IPS DF 19.7 (cell line): ENCODE results near the gene IL16.

ENCODE experiments used
- DNase-seq: peaks from one replicate; pipeline ENCODE4 v3.0.0-alpha.2; 2013; ENCODE audit warnings: low read depth, low spot score

The IL16 gene

DNA sequence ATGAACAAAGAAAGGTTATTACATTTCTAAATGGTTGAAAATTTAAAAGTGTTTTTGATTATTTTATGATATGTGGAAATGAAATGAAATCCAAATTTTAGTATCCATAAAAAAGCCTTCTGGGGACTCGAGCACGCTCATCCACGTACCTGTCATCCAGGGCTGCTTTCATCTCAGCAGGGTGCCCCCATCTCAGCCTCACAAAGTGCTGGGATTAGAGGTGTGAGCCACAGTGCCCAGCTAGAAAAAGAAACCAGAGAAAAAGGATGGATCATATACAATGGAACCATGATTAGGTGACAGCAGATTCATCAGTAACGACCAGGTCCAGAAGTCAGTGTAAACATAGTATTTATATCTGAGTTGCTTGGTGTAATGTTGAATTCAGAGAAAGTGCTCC is 77.6 kb downstream of the IL16 start:
- DNase-seq, result no peak

DNA sequence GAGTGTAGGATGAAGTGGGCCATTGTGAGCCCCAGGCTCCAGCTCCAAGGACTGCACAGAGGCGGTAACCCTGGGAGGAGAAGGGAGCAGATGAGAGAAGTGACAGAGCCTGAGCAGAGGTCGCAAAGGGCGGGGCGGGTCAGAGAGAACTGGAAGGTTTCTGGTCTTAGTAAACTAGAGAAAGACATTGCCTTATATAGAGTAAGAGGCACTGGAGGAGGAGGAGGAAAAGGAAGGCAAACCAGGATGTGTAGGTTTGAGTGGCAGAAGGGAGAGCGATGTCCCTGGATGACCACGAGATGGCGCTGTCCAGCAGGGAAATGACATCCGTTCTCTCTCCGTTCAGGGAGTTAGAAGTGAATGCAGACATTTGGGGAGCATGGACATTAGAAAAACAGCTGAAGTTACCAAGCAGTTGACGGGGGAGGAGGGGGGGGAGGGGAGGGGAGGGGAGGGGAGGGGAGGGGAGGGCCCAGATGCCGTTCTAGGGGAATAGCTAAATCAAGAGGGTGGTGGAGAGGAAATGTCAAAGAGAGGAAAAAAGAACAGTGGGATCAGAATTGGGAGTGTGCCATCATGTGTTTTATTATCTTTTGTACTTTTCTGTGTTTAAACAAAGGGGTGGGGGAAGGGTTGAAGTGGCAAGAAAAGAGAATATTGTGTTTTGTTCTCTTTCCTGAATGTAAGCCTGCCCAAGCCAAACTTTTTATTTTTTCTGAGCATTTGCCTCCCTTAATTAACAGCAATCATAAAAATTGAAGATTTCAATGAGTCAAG is 78.4 kb downstream of the IL16 start:
- peak; percentile 88 for DNase-seq

DNA sequence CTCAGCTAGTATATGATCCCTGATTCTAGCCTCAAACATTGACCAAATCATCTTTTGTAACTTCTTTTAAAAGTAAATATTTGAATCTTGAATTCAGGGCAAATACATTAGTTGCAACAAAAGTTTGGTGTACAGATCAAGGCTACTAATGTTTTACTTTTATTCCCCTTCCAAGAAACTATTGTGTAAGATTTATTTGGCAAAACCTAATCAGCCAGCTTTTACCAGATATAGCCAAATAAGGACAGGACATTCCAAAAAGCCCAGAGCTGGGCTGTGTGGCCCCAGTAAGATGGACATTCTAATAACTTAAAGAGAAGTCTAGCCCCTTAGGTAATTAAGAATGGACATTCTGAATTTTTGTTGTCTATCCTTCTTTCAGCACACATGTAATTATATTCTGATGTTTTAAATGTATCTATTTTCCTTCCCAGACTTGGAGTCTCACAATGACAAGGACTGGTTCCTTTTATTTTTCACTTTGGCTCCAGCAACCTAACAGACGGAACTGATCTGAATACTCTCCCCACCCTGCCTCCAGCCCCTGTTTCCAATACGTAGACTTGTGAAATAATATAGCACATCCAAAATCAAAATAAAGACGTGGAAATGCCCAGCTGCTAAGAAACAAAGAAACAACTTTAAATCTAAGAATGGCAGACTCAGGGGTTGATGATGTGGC is 79.2 kb downstream of the IL16 start:
- DNase-seq, result no peak

DNA sequence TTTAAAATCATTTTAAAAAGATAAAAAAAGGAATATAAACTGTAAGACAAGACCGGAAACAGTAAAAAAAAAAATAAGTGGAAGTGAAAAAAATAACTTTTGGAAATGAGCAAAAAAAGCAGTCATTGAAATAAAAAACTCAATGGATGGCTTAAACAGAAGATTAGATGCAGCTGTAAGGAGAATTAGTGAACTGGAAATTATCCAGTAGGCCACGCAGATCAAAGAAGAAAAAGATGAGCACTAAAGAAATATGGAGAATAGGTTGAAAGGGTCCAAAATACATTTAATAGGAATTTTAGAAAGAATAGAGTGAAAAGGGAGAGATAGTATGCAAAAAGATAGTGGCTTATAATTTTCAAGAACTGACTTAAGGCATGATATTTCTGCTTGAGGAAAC is 80.3 kb downstream of the IL16 start:
- no peak for DNase-seq

DNA sequence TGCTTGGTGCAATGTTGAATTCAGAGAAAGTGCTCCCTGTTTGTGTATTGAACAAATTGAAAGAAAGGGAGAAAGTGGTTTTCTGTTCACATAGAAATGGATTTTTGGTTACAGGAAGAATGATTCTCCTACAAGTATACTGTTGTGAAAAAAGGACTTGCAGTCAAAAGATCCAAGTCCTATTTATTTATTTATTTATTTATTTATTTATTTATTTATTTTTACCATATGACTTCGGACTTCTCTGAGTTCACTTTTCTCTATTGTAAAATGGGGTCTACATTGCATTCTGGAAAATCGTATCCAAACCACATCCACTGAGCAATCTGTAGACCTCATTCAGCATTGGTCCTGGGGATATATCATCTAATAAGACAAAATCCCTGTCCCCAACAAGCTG is 81.2 kb downstream of the IL16 start:
- DNase-seq, result no peak

DNA sequence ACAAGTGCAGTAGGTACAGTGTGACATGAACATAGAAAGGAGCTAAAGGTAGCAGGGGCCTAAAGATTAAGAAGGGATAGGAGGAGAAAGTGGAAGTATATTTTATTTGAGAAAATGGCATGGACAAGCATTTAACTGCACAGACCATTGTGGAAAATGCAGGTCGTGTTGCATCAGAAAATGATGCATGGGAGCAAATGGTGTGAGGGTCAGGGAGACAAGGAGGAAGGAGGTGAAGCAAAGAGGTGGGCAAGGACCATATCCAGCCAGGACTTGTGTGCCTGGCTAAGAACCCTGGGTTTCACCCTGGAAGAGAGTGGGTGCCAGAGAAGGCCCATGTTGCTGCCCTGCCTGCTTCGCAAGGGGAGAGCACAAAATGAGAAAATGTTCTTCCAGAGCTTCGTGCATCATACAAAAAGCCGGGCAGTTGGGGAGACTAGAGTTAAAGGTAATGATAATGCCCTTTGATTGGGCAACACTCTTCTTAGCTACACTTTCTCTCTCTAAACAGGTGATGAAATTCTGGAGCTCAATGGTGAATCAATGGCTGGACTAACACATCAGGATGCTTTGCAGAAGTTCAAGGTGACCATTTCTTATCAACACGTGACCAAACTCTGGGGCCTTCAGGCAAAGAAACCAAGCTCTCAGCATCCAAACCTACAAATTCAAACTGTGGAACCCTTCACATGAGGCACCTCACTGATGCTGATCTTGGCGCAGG is 81.8 kb downstream of the IL16 start:
- DNase-seq, result no peak

DNA sequence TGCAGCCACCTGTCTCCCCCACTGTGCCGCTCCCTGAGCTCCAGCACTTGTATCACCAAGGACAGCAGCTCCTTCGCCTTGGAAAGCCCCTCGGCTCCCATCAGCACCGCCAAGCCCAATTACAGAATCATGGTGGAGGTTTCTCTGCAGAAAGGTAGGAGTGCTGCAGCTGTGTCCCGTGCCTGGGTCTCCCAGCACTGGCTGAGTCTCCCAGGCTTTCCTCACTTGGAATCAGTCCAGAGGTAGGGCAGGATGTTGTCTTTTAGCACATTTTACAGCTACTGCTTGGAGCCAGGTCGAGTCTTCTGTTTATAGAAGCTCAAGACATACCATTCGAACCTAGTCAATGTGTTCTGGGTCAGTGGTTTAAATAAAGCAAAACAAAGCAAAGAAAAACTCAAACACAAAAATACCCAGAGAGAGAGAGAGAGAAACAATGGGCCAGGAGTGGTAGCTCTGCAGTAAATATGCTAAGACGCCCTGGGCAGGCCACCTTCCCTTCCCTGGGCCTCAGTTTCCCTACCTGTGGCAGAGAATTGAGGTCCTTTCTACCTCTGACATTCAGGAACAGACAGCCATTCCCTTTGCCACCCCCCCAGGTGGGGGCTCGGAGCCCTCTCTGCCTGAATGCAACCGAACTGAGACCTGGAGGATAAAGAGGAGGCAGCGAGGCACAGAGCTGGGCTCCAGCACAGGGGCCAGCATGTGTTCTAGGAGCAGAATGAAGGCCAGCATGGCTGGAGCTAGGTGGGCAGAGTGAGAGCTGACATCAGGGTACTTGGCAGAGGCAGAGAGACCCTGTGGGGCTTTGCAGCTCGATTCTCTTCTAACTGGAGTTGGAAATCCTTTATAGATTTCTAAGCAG is 83.2 kb downstream of the IL16 start:
- DNase-seq, result no peak

DNA sequence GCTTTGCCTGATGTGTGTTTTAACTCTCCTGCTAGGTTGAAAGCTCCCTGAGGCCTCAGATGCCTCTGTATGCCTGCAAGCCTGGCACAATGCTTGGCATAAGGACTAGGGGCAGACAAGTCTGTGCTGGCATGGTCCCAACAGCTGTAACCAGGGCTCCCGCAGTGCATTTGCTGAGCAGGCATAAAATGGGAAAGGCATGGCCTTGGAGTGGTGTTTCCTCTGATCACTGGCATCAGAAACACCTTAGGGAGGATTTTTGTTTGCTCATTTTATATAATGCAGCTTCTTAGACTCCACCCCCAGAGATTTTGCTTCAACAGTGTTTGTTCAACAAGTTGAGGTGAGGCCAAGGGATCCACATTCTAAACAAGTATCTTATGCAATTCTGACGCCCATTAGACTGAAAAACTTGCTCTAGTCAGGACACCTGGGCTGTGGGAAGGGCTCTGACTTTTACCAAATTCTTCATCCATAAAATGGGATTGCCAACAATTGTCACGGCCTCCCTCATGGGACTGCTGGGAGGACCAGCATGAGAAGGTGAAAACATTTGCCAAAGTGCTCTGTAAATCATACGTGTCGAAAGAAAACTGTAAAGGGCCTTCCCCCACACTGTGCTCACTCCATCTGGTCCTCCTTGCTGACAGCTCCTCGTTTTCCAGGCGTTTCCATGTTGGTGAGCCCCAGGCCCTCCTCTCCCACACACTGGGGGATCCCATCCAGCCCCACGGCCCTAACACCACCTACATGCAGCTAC is 84.2 kb downstream of the IL16 start:
- no peak for DNase-seq

DNA sequence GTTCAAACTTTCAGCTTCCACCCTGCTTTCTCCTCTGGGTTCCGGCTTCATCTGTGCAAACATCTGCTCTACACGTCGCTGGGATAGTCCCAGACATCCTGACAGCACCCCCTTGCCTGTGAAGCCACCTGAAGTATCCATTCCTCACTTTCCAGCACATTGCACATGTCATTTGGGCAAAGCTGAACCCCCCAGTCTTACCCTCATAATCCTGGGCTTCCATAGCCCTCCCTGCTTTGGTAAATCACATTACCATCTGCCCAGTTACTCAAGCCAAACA is 84.7 kb downstream of the IL16 start:
- no peak for DNase-seq

DNA sequence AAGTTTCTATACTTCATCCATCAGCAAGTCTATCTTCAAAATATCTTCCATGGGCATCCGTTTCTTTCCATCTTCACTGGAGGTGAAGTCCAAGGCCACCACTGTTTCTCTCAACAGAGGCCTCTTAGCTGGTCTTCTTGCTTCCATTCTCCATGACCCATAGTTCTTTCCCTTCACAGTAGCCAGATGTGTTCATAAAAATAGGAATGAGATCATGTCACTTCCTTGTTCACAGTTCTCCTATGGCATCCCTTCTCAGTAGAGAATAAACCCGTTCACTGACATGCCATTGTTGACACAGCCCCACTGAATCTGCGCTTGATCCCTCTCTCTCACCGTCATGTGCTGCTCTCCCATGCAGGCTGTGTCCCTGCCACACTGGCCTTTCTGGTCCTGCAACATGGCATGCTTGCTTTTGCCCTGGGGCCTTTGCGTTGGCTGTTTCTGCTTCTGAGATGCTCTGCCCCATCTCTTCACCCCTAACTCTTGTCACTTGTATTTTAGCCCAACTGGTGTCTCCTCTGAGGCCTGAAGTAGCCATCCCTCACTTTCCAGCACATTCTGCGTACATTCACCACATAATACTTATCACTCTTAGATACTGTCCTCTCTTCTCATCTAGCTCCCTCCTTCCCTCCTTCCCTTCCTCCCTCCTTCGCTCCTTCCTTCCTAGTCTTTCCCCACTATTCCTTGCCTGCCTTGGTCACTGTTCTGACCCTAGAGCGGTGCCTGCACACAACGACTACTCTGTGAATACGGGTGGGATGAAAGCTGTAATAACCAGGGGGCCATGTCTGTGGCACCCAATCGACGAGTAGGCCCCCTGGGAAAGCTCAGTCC is 85.3 kb downstream of the IL16 start:
- DNase-seq, result no peak

DNA sequence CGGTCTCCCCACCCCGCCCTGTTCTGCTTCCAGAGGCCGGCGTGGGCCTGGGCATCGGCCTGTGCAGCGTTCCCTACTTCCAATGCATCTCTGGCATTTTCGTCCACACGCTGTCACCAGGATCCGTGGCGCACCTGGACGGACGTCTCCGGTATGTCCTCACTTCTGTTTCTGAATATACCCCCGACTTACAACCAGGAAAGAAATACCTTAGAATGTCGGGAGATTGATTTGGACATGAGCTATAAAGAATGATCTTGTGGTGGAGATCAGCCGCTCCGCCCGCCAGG is 85.9 kb downstream of the IL16 start:
- no peak for DNase-seq

DNA sequence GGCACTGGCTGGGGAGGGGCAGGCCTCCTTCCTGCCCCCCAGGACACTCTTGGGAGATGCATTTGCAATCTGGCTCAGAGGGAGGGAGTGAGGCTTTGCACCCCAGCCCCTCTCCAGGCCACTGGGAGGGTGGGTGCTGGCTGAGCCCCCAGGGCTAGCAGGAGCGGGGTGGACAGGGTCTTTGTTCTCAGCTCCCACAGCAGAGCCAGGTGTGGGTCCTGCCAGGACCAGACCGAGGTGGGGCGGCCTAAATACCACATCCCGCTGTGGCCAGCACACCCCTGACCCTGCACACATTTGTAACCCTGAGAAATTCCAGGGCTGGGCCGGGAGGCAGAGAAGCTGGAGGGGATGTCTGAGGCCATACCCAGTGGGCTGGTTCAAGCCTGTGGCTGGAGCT is 86.2 kb downstream of the IL16 start:
- DNase-seq, result no peak

DNA sequence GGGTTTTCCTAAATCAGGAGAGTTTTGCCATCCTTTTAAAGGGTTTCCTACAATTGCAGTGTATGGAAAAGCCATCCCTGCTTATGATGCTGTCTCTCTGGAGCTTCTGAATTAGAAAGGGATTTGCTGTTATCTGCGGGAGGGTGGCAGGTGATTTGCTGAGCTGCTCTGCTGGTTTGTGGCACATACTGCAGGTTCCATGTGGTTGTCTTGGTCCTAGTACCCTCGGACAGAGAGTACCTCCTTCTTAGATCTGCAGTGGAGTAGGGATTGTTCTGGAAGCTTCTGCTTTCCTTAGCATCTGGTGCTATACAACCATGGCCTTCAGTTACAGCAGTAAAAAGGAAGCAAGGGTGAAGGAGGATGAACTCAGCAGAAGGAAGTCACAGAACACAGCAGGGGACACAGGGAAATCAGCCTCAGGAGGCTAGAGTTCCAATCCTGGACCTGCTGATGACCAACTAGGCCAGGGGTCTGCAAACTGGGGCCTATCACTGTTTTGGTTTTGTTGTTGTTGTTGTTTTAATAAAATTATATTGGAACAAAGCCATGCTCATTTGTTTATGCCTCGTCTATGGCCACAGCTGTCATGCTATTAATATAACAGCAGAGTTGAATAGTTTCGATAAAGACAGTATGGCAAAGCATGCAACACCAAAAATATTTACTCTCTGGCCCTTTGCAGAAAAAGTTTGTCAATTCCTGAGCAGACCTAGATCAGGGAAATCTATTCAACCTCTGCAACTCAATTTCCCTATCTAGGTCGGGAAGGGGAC is 87.8 kb downstream of the IL16 start:
- DNase-seq, result no peak

DNA sequence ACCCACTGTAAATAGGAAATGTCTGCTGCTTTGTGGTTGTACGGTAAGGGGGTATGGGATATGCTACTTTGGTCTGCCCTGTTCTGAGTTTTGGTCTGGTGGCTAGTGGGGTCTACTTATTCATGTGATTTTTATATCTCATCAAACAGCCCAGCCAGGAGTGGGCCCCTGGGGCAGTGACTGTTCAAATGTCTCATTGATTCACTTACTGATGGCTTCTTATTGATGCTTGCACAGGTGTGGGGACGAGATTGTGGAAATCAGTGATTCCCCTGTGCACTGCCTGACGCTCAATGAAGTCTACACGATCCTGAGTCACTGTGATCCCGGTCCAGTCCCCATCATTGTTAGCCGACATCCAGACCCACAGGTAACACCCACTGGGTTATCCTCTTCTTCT is 88.8 kb downstream of the IL16 start:
- no peak for DNase-seq

DNA sequence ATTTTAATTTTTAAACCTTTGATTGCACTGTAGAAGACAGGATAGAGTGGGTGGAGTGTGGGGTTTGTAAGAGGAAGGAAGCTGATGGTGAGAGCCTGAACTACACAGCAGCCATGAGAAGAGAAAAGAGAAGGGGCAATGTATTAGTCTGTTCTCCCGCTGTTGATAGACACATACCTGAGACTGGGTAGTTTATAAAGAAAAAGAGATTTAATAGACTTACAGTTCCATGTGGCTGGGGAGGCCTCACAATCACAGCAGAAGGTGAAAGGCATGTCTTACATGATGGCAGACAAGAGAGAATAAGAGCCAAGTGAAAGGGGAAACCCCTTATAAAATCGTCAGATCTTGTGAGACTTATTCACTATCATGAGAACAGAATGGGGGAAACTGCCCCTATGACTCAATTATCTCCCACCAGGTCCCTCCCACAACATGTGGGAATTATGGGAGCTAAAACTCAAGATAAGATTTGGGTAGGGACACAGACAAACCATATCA is 90.0 kb downstream of the IL16 start:
- DNase-seq, result no peak

DNA sequence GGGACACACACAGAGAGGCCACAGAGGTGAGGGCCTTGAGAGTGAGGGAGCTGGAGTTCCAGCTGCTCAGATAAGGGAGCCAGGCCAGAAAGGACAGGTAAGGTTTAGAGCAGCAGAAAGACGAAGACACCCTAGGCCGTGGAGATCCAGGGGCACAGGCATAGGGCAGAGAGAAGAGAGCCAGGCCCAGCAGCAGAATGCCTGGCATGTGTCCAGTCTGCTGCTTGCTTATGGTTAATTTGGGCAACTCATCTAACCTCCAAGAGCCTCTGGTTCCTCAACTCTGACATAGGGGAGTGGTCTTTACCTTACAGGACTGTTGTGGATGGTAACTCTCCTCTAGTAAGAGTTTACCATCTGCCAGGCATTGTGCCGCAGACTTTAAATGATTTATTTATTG is 91.4 kb downstream of the IL16 start:
- DNase-seq, result no peak

DNA sequence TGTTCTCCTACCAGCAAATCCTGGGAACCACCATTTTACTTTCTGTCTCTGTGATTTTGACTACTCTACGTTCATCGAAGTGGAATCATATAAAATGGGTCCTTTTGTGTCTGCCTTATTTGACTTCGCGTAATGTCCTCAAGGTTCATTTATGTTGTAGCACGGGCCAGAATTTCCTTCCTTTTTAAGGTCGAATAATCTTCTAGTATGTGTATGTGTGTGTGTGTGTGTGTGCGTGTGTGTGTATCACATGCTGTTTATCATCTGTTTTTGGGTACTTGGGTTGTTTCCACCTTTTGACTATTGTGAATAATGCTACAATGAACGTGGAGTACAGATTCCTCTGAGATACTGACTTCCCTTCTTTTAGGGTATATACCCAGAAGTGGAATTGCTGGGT is 91.9 kb downstream of the IL16 start:
- DNase-seq, result no peak

DNA sequence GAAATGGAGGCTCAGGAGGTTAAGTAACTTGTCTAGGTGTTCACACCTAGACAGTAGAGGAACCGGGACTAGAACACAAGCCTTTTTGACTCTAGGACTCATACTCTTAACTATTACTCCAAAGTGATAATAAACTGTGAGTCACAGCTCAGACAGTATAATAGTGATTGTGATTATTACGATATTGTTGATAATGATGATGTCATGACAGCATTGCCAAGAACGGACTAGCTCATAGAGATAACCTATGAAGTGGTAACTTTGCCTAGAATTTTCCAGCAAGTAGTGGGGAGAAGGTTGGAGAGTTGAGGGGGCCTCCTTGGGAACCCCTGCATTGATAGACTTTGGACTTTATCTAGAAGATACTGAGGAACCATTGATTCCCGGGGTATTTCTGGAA is 93.2 kb downstream of the IL16 start:
- DNase-seq, result no peak

DNA sequence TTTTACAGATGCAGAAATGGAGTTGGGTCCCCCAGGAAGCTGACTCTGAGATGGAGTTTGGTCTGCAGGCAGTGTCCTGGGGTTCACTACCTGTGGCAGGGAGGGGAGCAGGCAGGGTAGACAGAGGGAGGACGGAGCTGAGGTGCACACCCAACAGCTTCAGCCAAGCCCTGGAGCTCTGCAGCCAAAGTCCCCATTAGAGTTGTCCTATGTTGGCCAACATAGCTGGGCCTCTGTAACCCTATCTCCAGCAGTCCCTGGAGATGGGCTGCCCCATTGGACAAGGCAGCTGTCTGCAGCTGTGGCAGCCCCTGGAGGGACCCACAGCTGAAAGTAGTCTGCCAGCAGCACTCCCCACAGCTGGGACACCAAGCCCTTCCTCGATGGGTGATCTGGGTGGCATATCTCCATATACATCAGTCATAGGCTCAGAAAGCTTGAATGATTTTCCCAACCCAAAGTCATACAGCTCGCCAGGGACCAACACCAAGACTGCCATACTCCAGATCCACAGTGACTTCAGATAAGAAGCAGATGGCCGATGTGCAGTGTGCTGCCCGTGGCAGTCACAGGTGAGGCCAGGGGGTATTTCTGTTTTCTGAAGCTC is 95.3 kb downstream of the IL16 start:
- no peak for DNase-seq
